ENCODE data around the gene ZNHIT6.
"Not testable (repeated sequence)": the region's sequence is repeated elsewhere in the genome, so short reads cannot be mapped to it uniquely, and the experiment has no call there.

The ZNHIT6 gene

DNA sequence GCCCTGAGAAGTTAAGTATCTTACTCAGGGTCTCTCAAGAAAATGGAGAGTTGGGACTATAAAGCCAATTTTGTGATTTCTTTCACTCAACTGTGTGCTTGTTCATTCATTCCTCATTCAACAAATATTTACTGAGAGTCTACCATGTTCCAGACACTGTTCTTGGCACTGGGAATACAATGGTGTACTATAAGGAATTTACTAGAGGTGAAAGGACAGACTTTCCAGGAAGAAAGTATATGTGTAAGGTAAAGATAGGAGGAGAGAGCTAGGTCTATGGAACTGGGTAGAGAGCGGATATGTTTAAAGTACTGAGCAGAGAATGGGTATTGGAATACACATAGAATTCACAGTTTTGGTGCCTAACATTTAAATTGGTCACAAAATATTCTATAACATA is 42.3 kb downstream of the ZNHIT6 start:
- no peak for DNase-seq (ENCODE audit: low spot score)

DNA sequence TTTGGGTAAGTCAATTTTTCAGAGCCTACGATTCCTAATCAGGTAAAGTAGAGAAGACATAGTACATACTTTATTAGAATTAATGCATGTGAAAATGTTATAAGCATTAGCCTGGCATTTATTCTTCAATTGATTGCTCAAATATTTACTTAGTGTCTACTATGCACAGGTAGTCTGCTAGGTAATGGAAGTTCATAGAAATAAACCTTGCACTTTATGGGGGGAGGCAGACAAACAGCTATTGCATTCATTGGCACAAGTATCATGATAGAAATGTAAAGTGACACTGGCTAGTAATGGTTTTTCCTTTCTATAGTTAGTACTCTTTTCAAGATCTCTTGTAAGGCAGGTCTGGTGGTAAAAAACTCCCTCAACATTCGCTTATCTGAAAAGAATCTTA is 44.9 kb downstream of the ZNHIT6 start:
- DNase-seq (ENCODE audit: low spot score), result no peak

DNA sequence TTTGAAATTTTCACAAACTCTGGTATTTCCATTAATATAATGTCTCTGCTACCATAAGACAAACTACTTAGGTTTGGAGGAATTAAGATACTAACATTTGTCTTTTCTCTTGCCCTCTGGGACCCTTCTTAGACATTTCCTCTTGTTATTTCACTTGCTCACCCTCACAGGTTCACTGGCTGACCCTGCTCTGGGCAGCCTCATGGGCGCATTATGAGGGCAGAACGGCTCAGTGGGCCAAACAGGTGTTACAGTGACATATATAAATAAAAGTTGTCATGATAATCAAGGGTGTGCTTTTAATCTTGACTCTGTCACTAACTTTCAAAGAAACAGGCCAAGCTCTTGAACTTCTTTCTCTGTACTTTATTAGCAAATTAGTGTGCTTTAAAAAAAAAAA is 46.5 kb downstream of the ZNHIT6 start:
- DNase-seq (ENCODE audit: low spot score), result no peak

- no peak for DNase-seq (ENCODE audit: low spot score)
Measured at GRCh38 chr1:85660541-85660940, 47.7 kb downstream of the ZNHIT6 start.

DNA sequence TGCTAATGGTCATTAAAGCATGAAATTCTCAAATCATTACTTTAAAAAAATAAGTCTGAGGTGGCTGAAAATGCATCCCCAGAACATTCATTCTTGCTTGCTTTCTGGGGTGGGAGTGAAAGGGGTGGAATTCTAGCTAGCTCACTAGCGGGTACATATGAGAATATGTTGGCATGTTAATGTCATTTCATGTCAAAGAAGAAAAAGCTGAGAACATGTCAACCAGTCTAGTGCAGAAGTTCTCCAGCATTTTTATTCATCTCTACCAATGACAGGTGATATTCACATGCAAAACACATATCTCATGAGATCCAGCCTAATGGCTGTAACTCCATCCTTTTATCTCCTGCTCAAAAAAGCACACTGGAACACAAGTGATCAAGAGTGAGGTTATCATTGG is 49.1 kb downstream of the ZNHIT6 start:
- no peak for DNase-seq (ENCODE audit: low spot score)

DNA sequence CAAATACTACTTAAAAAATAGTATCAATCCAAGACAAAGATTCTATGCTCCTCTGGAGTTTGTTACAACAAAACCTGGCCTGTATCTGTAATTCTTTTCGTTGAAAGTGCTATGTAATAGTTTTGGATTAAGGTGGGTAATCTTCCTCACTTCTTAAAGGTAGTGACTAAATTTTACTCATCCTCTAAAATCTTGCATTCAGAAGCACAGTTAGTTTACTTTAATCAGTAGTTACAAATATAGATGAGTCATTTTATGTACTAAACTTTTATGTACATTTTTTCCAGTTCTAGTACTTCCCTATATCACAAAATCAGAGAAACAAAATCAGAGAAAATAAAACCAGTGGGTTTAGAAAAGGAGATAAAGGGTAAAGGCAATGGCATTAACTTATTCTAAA is 51.3 kb downstream of the ZNHIT6 start:
- DNase-seq (ENCODE audit: low spot score), result no peak

GRCh38 chr1:85656256-85656655 is 52.0 kb downstream of the ZNHIT6 start:
- DNase-seq (ENCODE audit: low spot score), result no peak

DNA sequence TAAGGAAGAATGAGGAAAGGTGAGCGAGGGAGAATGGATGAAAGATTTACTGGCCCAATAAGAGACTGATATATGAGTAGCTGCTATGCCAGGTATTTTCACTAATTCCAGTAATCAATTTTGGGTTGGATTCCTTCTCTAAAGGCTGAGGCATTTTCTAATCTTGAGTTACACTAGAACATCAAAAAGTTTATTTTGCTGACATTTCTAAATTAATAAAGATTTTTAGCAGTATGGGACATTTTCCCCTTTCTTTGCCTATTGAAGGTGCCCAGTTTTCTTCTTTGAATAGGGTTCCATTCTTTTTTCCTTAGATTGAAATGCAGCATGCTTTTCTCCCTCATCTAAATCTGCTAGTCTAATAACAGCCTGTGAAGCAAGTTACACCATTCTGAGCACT is 52.9 kb downstream of the ZNHIT6 start:
- no peak for DNase-seq (ENCODE audit: low spot score)

GRCh38 chr1:85654066-85654782 is 54.0 kb downstream of the ZNHIT6 start:
- no peak for DNase-seq (ENCODE audit: low spot score)

DNA sequence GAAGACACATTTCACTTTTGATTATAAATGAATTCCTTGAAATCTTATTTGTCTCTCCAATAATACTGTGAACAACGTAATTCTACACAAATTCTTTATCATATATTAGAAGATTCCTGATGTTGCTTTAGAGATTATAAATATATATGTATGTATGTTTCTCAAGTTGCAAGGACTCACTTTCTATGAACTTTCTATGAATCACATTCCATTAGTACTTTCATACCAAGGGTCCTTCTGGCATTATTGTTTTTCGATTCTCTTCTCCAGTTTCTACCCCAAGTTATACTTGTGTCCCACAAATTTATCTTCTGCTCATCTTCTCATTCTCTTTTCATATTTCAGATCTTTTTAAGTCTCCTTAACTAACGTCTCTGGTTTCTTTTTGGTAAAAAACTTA is 55.9 kb downstream of the ZNHIT6 start:
- no peak for DNase-seq (ENCODE audit: low spot score)

- DNase-seq (ENCODE audit: low spot score), result no peak
Measured at GRCh38 chr1:85650645-85651044, 57.6 kb downstream of the ZNHIT6 start.

GRCh38 chr1:85649591-85649990 is 58.6 kb downstream of the ZNHIT6 start:
- no peak for DNase-seq (ENCODE audit: low spot score)

DNA sequence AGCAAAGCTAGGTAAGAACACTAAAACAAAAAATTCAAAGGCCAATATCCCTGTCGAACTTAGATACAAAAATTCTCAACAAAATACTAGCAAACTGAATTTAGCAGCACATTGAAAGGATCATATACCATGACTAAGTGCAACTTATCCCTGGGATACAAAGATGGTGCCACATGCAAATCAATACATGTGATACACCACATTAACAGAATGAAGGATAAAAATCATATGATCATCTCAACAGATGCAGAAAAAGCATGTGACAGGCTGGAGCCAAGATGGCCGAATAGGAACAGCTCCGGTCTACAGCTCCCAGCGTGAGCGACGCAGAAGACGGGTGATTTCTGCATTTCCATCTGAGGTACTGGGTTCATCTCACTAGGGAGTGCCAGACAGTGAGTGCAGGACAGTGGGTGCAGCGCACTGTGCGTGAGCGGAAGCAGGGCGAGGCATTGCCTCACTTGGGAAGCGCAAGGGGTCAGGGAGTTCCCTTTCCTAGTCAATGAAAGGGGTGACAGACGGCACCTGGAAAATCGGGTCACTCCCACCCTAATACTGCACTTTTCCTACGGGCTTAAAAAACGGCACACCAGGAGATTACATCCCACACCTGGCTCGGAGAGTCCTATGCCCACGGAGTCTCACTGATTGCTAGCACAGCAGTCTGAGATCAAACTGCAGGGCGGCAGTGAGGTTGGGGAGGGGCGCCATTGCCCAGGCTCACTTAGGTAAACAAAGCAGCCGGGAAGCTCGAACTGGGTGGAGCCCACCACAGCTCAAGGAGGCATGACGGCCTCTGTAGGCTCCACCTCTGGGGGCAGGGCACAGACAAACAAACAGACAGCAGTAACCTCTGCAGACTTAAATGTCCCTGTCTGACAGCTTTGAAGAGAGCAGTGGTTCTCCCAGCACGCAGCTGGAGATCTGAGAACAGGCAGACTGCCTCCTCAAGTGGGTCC is 66.4 kb downstream of the ZNHIT6 start:
- DNase-seq (ENCODE audit: low spot score), result not testable (repeated sequence)

DNA sequence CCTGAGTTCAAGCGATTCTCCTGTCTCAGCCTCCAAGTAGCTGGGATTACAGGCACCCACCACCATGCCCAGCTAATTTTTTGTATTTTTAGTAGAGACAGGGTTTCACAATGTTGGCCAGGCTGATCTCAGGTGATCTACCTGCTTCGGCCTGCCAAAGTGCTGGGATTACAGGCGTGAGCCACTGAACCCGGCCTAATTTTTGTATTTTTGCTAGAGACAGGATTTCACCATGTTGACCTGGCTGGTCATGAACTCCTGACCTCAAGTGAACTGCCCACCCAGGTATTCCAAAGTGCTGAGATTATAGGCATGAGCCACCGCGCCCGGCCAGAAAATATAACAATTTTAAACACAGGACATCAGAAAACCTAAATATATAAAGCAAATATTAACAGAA is 68.3 kb downstream of the ZNHIT6 start:
- DNase-seq (ENCODE audit: low spot score), result not testable (repeated sequence)

DNA sequence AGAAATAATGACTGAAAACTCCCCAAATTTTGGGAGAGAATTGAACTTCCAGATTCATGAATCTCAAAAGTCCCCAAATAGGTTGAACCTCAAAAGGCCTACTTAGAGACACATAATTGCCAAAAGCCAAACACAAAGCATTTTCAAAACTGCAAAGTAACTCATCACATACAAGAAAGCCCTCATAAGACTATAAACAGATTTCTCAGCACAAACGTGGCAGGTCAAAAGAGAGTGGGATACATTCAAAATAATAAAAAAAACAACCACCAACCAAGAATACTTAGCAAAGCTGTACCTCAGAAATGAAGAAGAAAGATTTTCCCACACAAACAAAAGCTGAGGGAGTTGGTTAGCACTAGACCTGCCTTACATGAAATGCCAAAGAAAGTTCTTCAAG is 69.8 kb downstream of the ZNHIT6 start:
- no peak for DNase-seq (ENCODE audit: low spot score)

GRCh38 chr1:85630493-85630892 is 77.7 kb downstream of the ZNHIT6 start:
- DNase-seq (ENCODE audit: low spot score), result no peak

GRCh38 chr1:85629532-85629920 is 78.7 kb downstream of the ZNHIT6 start:
- DNase-seq (ENCODE audit: low spot score), result no peak

DNA sequence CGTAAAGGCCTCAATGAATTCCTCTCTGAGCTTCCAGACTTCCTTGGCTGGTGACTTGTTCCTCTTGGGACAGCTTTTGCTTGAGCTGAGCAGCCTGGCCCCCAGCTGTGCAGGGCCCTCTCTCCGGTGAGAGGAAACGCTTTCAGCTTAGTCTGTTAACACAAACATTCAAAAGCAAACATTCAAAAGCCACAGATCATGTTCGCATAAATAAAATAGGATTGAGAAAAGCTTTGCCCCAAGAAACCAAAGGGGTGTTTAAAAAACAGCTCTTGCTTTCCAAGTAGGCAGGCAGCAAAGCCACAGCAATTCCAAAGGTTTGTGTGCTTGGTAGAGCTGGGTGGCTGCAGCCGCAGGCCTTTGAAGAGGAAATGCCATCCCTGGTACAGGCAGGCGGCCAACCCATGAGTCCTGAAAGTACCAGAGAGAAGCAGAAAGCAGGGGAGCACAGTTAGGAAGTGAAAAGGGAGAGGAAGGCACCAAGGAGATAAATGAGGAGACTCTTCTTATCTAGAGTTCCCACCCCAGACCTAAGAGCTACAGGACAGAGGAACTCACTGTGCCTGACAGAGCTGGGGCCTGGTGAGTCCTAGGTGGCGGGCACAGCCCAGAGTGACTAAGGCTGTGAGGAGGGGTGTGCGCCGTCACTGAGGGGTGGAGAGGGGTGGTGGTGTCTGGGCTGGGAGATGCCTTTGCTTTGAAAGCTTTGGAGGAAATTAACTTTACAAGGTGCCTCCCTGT is 79.3 kb downstream of the ZNHIT6 start:
- DNase-seq (ENCODE audit: low spot score), result no peak

DNA sequence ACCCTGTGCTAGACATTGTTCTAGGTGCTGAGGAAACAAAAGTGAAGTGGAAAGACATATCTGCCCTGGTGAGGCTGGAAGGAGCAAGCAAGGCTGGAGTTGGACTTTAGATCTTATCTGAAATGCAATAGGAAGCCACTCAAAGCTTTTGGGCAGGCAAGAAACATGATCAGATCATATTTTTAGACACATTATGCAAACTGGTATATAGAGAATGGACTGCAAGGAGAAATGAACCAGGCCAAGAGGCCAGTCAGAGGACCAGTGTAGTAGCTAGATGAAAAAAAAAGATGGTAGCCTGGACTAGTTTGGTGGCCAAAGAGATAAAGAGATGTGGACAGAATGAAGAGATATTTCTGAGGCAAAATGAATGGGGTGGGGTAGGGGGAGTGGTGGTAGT is 81.4 kb downstream of the ZNHIT6 start:
- no peak for DNase-seq (ENCODE audit: low spot score)

DNA sequence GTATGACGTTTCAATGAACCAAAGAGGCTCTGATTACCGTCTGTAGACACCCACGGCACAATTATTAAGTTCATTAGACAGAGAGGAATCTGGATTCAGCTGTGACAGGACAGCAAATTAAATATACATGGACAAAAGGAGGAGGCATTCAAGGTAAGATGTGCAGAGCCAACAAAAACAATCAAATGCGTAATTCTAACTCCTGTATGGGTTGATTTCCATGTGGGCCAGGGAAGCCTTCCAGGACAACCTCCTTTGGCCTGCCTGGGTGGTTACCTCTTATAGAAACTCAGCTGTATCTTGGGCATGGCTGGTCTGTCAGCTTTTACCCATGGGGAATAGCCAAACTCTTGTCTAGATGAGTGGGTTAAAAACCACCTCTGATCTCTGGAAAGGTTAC is 83.9 kb downstream of the ZNHIT6 start:
- no peak for DNase-seq (ENCODE audit: low spot score)

DNA sequence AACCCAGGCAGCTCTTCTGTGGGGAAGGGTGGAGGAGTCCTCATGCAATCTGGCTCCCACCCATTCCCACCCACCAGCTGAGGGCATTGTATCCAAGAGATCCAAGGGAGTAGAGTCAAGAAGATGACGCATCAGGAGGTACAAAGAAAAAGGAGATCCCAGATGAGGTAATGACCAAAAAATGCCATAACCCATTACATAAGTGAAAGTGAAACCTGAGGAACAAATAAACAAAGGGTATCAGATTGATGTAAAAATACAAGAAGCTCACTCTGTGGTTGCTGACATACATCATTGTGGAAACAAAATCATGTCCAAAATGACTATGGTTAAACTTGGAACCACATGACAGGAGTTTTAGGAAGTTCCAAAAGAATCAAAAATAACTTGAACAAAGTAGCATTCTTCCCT is 85.2 kb downstream of the ZNHIT6 start:
- no peak for DNase-seq (ENCODE audit: low spot score)

GRCh38 chr1:85621430-85621829 is 86.8 kb downstream of the ZNHIT6 start:
- no peak for DNase-seq (ENCODE audit: low spot score)

DNA sequence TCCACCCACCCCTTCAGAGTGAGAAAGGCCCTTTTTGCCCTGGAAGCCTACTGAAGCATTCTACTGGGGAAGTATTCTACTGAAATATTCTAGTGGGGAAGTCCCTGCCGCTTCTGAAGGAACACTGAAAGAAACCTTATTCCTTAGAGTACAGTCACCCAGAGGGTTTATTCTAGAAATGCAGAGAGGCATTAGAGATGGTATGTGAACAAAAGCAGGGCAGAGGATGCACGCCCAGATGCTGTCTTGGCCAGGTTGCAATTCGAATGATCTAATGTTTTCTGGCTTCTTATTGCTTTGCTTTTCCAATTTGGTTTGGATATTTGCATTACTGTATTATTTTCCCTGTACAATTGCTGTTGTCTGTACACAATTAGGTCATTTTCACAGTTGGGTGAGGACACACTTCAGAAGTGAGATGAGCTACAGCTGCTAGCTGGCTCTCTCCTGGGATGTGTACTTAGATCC is 90.6 kb downstream of the ZNHIT6 start:
- DNase-seq (ENCODE audit: low spot score), result no peak

Measured in HuH-7 (cell line).